GM21390 (cell line): ENCODE results near the gene KCTD13.
"Not testable (repeated sequence)": the region's sequence is repeated elsewhere in the genome, so short reads cannot be mapped to it uniquely, and the experiment has no call there.

Experiments
- ATAC-seq: cut with Tn5 transposase; IDR thresholded peaks from one replicate; pipeline ENCODE4 v1.9.1; 2021; ENCODE audit not compliant: unreplicated experiment

KCTD13 gene

DNA sequence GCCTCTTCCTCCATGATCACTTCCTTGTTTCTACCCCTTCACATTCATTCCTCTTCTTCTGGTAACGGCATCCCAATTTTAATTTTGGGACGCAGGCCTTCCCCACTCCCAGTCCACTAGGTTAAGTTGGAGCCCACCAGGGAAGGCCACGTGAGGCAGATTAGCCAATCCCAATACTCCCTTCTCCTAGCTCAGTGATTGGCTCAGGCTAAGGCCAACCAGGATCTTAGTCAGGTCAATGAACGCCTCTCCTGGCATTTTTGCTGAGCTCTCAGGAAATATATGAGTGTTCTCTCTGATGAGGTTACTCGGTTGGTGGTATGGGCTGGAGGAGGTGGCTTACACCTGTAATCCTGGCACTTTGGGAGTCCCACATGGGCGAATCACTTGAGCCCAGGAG, 42.0 kb downstream of the KCTD13 start:
- no peak for ATAC-seq

DNA sequence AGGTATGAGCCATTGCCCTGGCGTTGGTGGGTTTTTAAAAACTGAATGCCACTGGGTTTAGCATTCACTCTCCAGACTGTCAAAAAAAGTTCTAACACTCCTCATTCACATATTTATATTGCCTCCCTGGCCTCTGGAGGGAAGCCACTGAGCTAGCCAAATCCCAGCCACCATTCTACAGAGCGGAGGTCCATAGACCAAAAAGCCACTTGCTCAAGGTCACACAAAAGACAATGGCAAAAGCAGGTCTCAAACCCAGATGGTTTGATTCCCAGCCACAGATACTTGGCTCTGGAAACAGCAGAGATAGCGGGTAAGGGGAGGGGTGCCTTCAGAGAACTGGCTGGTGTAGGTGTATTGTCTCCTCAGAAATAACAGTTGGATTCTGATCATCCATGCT, 45.0 kb downstream of the KCTD13 start:
- no peak for ATAC-seq

DNA sequence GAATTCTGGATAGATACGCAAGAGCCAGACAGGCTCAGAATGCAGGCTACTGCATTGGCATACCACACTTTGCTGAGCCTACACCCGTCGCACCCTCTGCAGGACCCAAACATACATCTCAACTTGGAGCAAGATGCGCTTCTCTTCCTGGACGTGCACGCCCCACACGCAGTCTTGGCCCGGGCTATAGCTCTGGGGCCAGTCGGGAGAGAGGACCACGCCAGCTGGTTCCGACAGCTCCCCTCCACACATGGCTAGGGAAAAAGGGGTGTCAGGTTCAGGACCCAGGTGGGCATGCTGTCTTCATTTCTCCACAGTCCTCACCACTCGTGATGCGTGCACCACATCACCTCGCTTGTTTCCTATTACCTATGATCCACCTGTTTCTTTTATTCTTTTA, 47.9 kb downstream of the KCTD13 start:
- no peak for ATAC-seq

DNA sequence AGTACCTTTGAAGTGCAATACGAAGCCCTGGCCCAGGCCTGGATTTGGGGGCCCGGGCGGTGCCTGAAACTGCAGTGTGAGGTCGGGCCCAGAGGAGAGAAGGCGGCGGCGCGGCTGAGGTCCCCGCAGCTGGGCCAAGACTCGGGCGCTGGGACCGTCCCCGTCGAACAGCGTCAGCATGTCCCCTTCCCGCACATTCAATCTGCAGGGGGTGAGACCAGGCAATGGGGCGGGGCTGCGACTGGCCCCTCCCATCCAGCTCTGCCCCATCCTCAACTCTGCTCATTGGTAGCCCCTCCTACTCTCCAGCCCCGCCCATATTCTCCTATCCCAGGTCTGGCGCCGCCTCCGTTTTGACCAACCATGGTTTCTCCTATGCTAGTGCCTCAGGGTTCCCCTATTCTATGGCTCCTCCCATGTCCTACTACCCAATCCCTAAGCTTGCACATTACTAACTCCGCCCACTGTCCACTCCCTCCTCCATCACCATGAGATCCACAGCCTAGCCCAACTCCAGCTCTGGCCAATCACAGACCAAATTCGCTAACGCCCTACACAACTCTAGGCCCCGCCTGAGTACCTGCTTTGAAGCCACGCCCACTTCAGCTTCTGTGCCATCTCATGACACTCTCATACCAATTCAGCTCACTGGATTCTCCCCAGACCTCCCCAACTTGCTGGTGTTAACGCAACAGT, 48.6 kb downstream of the KCTD13 start:
- no peak for ATAC-seq

DNA sequence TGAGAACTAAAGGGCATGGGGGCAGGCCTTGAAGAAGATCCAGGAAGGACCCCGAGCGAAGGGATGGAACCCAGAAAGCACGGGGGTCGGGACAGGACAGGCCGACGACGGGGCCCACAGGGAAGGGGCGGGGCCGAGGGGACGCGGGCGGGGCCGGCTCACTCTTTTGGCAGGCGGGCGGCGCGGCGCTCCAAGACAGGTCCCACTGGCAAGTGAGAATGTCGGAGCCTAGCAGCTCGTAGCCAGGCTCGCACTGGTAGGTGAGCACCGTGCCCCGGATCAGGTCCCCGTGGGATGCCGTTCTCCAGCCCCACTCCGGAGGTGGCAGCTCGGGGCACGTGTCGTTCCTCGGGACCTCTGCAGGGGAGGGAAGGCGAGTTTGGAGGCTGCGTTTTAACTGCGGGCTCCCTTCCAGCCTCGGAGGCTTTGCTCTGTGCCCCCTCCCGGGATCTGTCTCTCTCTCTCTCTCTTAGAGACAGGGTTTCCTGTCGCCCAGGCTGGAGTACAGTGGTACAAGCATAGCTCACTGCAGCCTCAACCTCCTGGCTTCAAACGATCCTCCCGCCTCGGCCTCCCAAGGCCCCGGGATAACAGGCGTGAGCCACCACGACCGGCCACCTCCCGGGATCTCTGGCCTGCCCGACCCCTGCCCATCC, 49.3 kb downstream of the KCTD13 start:
- no peak for ATAC-seq

DNA sequence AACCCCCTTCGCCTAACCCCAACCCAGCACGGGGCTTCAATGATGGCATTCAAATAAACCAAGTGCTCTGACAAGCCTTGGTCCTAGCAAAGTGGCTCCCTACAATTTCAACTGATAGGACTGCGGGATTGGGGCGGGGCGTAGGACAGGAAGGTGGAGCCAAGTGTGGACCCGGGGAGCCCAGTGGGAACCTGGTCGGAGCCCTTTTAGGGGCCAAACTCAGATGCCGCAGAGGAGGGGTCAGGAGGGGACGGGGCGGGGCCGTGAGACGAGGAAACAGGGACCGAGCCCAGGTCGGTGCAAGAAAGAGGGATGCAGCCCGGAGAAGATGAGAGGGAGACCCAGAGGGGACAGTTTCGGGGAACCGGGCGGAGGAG, 49.8 kb downstream of the KCTD13 start:
- no peak for ATAC-seq

DNA sequence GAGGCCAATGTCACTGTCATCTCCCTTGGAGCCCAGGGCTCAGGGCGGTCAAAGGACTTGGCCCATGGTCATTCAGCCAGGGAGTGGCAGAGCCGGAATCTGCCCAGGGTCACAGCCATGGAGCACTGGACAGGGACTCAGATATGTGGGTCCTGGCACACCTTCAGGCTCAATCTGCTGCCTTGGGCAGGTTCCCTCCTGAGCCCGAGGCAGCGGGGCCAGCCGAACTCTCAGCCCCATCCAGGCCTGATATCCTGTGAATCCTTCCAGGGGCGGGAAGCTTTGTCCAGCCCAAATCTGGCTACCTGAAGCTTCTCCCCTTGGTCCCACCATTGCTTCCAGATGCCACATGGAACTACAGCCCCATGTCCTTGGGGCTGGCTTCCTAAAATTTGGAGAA, 50.8 kb downstream of the KCTD13 start:
- ATAC-seq: no peak

DNA sequence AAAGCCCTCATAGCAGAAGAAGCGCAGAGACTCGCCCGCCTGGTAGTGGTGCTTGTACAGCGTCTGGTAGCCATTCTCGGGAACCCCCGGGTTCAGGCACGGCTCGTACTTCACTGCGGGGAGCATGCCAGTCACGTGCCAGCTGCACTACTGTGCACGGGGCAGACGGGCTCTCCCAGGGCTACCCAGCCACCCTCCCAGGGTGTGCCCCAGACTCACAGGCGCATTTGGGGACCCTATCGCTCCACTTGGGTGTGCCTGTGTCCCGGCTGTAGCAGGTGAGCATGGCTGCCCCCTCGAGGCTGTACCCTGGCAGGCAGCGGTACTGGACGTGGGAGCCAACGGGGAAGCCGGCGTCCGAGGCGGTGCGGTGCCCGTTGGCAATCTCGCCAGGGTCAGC, 52.7 kb downstream of the KCTD13 start:
- no peak for ATAC-seq

DNA sequence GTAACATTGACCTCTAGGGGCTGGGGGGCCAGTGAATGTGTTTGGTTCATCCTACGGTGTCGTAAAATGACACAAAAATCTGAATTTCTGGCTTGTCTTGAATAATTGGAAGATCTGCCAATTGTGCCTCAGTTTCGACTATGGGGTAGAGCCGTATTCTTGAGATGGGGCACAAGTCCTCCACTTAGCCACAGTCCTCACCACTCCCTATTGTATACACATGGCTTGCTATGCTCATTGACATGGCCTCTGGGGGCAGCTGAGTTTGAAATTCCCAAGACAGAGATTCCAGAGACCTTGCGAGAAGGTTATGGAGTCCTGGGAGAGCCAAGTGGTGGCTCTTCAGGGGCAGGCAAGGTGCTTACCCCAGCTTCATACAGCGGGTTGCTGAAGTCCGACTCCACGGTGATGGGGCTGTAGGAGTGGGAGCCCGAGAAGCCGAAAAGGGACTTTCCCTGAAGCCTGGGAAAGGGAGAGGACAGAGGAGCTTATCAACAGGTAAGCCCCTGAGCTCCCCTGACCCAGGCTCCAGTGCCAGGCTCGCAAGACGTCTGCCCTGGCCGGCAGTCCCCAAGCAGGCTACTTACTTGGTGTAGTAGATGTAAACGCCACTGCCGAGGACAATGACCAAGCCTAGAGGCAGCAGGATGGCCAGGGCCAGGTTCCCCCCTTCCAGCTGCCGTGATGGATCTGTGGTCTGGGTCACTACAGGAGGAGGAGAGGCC, 54.0 kb downstream of the KCTD13 start:
- no peak for ATAC-seq

DNA sequence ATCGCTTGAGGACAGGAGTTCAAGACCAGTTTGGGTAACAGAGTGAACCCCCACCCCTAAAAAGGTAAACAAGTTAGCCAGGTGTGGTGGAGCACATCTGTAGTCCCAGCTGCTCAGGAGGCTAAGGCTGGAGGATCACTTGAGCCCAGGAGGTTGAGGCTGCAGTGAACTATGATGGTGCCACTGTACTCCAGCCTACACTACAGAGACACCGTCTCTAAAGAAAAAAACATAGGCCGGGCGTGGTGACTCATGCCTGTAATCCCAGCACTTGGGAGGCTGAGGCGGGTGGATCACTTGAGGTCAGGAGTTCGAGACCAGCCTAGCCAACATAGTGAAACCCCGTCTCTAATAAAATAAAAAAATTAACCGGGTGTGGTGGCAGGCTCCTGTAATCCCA, 57.0 kb downstream of the KCTD13 start:
- not testable (repeated sequence) for ATAC-seq

DNA sequence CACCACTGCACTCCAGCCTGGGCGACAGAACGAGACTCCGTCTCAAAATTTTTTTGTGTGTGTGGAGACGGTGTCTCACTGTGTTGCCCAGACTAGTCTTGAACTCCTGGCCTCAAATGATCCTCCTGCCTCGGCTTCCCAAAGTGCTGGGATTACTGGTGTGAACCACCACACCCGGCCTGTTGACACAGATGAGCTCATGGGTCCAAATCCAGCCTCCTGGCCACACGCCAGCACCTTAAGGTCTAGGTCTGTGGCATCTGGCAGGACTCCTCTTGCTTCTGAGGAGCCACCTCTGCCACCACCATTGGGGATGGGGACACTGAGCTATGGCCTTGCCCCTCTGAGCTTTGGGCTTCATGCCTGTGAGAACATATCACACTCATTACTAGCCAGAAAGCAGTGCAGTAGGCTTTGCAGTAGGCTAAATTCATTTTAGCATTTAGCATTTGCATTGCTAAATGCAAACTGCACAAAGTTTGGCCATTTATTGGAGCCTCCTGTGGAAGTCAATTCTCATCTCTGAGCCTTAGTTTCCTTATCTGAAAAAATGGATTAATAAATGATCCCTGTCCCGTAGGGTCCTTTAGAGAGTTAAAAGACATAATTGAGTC, 57.5 kb downstream of the KCTD13 start:
- ATAC-seq: no peak

DNA sequence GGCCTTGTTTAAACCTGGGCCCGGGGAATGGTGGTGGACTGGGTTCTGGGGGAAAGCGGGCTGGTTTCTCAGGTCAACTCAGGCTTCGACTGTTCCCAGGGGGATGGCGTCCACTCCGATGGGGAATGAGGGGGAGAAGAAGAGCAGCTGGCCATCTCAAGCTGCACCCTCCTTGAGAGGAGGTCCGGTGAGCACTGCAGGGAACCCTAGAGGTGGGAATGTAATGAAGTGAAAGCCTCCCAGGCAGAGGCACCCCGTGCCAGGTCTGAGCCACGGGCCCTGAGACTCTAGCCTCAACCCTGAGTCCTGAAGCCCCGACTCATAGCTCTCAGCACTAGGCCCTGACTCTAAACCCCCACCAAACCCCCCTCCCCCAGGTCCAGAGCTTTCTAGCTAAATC, 61.8 kb downstream of the KCTD13 start:
- no peak for ATAC-seq

DNA sequence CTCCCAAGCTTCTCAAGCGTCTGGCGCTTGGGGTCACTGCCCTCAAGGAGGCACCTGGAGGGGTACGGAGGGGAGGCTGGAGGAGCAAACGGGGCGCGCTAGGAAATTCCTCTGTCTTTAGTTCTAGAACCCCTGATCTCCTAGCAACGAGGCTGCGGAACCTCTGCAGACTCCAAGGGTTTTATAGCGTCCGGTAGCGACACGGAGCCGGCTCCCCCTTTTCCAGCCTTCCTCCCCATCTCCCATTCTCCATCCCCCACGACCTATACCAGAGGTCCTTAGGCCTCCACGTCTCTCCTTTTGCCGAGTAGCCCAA, 62.4 kb downstream of the KCTD13 start:
- no peak for ATAC-seq

DNA sequence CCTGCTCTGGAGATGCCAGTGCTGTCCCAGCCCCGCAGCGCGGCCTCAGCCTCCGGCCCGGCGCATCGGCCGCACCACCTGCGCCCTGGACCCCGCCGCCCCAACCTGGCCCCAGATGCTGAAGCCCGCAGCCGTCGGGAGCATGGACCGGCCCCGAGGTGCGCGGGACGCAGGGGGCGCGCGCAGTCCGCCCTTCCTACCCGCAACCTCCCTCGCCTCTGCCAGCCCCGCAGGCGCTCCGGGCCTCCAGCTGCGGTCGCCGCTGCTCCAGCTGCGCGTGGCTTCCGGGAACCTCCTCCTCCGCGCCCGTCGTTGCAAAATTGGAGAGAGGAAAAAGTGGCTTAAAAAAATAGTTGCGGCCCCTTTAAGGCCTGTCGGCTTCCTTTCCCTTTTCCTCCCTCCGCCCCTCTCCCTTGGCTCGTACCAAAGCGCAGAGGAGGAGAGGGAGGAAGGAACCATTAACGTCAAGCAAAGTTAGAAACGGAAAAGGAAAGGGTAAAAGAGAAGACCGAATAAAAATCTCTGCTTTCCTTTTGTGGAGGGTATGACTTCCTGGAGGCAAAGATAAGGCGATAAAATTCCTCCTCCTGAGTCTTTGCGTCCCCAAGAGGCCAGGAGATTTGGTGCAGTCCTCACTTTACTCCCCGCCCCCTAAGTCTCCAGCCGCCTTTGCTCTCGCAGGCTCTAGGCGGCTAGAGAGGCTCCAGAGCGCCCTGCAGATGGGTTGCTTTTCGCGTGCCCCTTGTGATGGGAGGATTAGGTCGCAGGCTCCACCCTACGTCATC, 63.0 kb downstream of the KCTD13 start, which contains the start of gene CDIPT:
Gene CDIPT, minus strand, starts transcription at position 343 of the 785 bp plus-strand sequence. CDS start 369 bp downstream, outside the sequence.
- peak; percentile 88 for ATAC-seq

DNA sequence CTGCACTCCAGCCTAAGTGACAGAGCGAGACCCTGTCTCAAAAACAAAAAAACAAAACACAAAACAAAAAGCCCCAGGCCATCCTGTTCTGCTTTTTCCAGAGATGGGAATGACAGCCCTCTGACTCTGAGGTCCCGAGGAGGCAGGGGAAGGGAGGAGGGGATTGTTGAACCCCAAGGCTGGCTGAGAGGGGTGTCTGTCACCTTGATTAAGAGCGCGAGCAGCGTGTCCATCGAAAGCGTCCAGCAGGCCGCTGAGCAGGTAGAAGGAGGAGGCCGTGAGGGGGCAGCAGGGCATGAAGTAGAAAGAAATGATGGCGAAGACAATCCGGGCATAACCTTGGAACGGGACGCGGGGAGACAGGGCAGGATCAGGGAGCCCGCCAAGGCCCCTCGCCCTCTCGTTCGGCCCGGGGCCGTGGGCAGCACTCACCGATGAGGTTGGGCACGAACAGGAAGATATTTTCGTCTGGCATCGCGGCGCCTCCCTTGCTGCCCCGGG, 63.6 kb downstream of the KCTD13 start:
- ATAC-seq: no peak

DNA sequence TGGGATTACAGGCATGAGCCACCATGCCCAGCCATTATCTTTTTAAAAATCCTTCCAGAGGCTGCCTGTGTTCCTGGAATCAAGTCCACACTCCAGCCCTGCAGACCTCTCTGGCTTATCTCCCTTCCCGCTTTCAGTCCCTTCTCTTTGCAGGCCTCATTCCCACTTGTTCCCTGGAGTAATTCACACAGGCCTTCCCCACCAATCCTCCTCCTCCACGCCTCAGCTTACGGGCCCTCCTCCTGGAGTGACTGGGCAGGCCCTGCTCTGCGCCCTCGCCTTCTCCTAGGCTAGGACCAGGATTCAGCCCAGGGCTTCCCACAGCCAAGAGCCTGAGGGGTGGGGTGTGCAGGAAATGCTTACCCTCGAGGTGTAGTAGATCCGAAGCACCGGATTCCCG, 65.8 kb downstream of the KCTD13 start:
- no peak for ATAC-seq

DNA sequence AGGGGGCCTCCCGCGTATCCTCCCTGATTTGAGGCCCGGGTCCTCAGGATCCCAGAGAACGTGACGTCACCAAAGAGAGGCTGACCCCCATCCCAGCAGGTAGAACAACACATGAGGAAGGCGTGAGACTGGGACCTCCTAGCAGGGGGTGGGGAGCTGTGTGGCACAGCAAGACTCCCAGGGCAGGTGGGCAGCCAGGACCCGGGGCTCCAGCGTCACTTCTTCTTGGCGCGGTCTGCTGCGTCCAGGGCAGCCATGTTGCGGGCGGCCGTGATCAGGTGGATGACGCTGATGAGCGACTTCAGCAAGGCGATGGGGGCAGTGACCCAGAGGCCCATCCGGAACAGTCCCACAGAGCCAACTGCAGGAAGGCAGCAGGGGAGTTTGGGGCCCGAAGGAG, 67.1 kb downstream of the KCTD13 start:
- no peak for ATAC-seq

DNA sequence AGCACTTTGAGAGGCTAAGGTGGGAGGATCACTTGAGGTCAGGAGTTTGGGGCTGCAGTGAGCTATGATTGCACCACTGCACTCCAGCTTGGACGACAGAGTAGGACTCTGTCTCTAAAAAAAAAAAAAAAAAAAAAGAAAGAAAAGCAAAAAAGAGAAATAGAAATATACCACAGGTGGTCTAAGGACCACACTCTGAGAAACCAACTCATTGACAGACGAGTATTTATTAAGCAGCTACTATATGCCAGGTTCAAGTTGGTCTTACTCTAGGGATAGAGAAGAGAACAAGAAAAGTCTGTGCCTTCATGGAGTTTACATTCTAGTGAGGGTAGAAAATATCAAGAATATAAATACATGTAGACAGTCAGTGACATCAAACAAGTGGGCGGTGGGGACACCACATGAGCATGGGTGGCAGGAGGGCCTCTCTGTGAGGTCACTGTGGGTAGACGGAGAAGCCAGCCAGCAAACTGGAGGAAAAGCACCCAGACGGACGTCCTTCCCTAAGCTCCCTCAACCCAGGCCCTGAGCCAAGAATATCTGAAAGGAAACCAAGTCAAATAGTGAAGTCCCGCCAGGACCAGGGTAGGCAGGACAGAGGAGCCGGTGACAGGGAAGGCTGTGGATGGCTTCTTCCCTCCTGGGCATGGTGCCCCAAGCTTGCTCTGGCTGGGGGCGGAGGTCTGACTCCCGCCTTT, 67.7 kb downstream of the KCTD13 start:
- no peak for ATAC-seq

DNA sequence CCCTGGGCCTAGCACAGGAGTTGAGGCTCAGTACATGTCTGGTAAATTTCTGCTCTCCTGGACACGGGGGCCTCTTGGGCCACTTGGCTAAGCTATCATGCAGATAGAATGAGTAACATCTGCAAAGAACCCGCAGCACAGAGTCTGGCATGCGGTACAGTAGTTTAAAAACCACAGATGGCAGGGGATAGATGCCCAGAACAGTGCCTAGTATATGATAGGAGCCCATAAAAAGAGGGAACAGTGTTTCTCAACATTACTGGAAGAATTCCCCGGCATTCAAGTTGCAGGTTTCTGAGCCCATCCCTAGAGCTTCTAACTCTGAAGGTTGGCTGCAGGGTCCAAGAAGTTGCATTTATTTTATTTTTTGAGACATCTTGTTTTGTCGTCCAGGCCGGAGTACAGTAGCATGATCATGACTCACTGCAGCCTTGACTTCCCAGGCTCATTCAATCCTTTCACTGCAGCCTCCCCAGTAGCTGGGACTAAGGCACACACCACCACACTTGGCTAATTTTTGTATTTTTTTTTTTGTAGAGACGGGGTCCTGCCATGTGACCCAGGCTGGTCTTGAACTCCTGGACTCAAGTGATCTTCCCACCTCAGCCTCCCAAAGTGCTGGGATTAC, 68.8 kb downstream of the KCTD13 start:
- no peak for ATAC-seq
